Measurements from ENCODE around the gene GRK7. TPM values are rescaled to one million over a fixed set of nuclear protein-coding genes. Genes with fewer than 3 reads are reported as not detected.

Gene GRK7, protein sequence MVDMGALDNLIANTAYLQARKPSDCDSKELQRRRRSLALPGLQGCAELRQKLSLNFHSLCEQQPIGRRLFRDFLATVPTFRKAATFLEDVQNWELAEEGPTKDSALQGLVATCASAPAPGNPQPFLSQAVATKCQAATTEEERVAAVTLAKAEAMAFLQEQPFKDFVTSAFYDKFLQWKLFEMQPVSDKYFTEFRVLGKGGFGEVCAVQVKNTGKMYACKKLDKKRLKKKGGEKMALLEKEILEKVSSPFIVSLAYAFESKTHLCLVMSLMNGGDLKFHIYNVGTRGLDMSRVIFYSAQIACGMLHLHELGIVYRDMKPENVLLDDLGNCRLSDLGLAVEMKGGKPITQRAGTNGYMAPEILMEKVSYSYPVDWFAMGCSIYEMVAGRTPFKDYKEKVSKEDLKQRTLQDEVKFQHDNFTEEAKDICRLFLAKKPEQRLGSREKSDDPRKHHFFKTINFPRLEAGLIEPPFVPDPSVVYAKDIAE (N-terminal part only)
- 0.03 and 0.06 TPM in 2 replicates for polyA plus RNA-seq (2013)

DNA sequence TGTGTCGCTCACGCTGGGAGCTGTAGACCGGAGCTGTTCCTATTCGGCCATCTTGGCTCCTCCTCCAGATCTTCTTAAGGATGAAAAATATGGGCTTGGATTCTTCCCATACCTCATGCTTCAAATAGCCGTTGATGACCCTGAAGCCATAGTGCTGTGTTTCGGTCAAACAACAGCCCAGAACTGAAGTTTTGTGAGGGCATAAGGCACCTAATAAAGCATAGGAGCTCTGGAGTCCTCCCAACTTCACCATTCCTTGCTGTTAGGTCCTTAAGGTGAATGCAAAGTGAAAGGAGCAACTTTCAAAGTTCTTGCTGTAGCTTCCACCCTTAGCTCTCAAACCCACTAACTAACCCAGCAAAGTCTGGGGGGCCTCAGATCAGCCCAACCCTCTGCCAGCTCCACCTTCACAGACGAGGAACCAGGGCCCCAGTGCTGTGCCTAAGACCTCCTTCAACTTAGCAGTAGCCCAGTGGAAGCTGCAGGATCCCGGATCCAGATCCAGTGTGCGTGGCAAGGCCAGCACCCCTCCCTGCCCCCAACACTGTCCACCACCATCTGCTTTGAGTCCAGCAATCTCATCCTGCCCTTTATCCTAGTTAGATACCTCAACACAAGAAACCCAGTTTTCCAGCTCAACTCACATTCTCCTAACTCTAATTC is at the start of gene GRK7:
Gene GRK7 (plus strand): TSS at position 321 of the 663 bp plus-strand sequence. CDS start 14,877 bp downstream, outside the sequence.
- H3K27me3 ChIP-seq (ENCODE audit: insufficient read depth, low read length) = no peaks in the 10 kb centered on the region
- peaks cover 10 to 14% of the 10 kb centered on the region in 2 experiments for H3K4me1 ChIP-seq (ENCODE audit: control insufficient read depth in 1 of 2, insufficient read depth in 2 of 2, low read length in 2 of 2)
- H4K12ac ChIP-seq (ENCODE audit: low read depth, low read length) = no peak within 1 kb of the TSS
- no peak within 1 kb of the TSS for H2BK120ac ChIP-seq (ENCODE audit: insufficient read depth, low read length, poor library complexity)
- no peak within 1 kb of the TSS for H3K18ac ChIP-seq (ENCODE audit: low read length)
- H3K14ac ChIP-seq (ENCODE audit: low read length) = no peak within 1 kb of the TSS
- no peak within 1 kb of the TSS for H2BK5ac ChIP-seq (ENCODE audit: low read depth, low read length, poor library complexity)
- H3K27ac ChIP-seq (ENCODE audit: low read depth, low read length) = no peak within 1 kb of the TSS
- no peak within 1 kb of the TSS for H3K4me2 ChIP-seq (ENCODE audit: low read length)
- WGBS (ENCODE audit: extremely low coverage, insufficient coverage, insufficient read length) = no CpG with 5 or more reads among the region's 9 CpGs
- no peak within 1 kb of the TSS for H2BK12ac ChIP-seq (ENCODE audit: low read length)
- no peak within 1 kb of the TSS for H3K23ac ChIP-seq (ENCODE audit: low read length)
- H3K79me1 ChIP-seq (ENCODE audit: low read length) = no peaks in the 10 kb centered on the region
- no peak within 1 kb of the TSS for H4K8ac ChIP-seq (ENCODE audit: low read depth, low read length)
- H3K36me3 ChIP-seq (ENCODE audit: control insufficient read depth in 1 of 2, insufficient read depth in 2 of 2, low read length in 2 of 2) = no peaks in the 10 kb centered on the region
- no peak within 1 kb of the TSS for H3K4me3 ChIP-seq (ENCODE audit: low read depth, low read length)
- no peak within 1 kb of the TSS for H3K4ac ChIP-seq (ENCODE audit: low read depth, low read length)
- H2AK5ac ChIP-seq (ENCODE audit: low read length) = no peak within 1 kb of the TSS
- H3K79me2 ChIP-seq (ENCODE audit: control insufficient read depth, insufficient read depth, low read length, poor library complexity) = no peaks in the 10 kb centered on the region
- H4K91ac ChIP-seq (ENCODE audit: low read depth, low read length) = no peak within 1 kb of the TSS
- H3K9me3 ChIP-seq (ENCODE audit: insufficient read depth, low read depth, low read length) = no peaks in the 10 kb centered on the region
- DNase-seq = peak in 1 of 2 donors; percentile 48
- no peak within 1 kb of the TSS for H3K9ac ChIP-seq (ENCODE audit: low read length)
- H2AFZ ChIP-seq (ENCODE audit: insufficient read depth, low read length, poor library complexity) = no peak within 1 kb of the TSS

DNA sequence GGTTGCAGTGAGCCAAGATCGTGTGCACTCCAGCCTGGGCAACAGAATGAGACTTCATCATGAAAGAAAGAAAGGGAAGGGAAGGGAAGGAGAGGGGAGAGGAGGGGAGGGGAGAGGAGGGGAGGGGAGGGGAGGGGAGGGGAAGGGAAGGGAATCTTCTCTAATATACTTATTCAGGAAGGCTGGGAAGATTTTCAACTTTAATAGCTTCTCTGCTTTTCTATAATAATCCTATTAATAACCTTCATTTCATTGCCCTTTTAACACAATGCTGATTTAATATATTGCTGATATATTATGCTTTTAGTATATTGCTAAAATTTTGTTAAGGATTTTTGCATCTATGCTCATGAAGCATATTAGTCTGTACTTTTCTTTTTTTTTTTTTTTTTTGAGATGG is 48.5 kb upstream of the GRK7 start:
- H3K4me3 ChIP-seq (ENCODE audit: low read depth, low read length) = no peak overlapping the region
- no peak for DNase-seq
- H3K27ac ChIP-seq (ENCODE audit: low read depth, low read length) = no peak overlapping the region
- H4K8ac ChIP-seq (ENCODE audit: low read depth, low read length) = no peak overlapping the region
- peaks cover 0 to 3% of the 10 kb centered on the region in 2 experiments for H3K4me1 ChIP-seq (ENCODE audit: control insufficient read depth in 1 of 2, insufficient read depth in 2 of 2, low read length in 2 of 2)
- H2BK5ac ChIP-seq (ENCODE audit: low read depth, low read length, poor library complexity) = no peak overlapping the region
- no peak overlapping the region for H3K14ac ChIP-seq (ENCODE audit: low read length)
- no peaks in the 10 kb centered on the region for H3K79me1 ChIP-seq (ENCODE audit: low read length)
- no peak overlapping the region for H2BK120ac ChIP-seq (ENCODE audit: insufficient read depth, low read length, poor library complexity)
- H2BK12ac ChIP-seq (ENCODE audit: low read length) = no peak overlapping the region
- no peak overlapping the region for H4K91ac ChIP-seq (ENCODE audit: low read depth, low read length)
- no CpG with 5 or more reads among the region's 1 CpG for WGBS (ENCODE audit: extremely low coverage, insufficient coverage, insufficient read length)
- no peak overlapping the region for H2AFZ ChIP-seq (ENCODE audit: insufficient read depth, low read length, poor library complexity)
- no peaks in the 10 kb centered on the region for H3K36me3 ChIP-seq (ENCODE audit: control insufficient read depth in 1 of 2, insufficient read depth in 2 of 2, low read length in 2 of 2)
- H3K4me2 ChIP-seq (ENCODE audit: low read length) = no peak overlapping the region
- no peak overlapping the region for H3K18ac ChIP-seq (ENCODE audit: low read length)
- no peaks in the 10 kb centered on the region for H3K79me2 ChIP-seq (ENCODE audit: control insufficient read depth, insufficient read depth, low read length, poor library complexity)
- H3K27me3 ChIP-seq (ENCODE audit: insufficient read depth, low read length) = no peaks in the 10 kb centered on the region
- H4K12ac ChIP-seq (ENCODE audit: low read depth, low read length) = no peak overlapping the region
- H3K4ac ChIP-seq (ENCODE audit: low read depth, low read length) = no peak overlapping the region
- H2AK5ac ChIP-seq (ENCODE audit: low read length) = no peak overlapping the region
- no peak overlapping the region for H3K23ac ChIP-seq (ENCODE audit: low read length)
- no peak overlapping the region for H3K9ac ChIP-seq (ENCODE audit: low read length)
- H3K9me3 ChIP-seq (ENCODE audit: insufficient read depth, low read depth, low read length) = no peaks in the 10 kb centered on the region

DNA sequence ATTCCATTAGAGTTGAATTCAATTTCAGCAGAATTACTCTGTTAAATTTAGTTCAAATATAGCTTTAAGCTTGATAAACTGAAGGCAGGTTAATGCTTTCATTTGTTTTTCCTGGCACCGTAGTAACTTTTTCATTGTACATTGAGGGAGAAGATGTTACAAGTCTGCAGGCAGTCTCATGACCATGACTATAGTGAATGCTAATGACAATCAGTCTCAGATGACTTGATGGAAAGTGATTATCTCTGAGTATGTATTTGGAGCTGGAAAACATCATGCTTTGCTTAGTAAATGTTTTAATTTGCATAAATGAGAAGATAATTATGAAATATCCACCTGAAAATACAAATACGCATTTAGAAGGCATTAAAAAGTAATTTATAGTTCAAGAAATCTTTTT is 41.1 kb upstream of the GRK7 start:
- Histone ChIP-seq H4K91ac (ENCODE audit: low read depth, low read length) (no peak overlapping the region), H3K4me3 (ENCODE audit: low read depth, low read length) (no peak overlapping the region), H3K4me2 (ENCODE audit: low read length) (no peak overlapping the region), H2BK12ac (ENCODE audit: low read length) (no peak overlapping the region), H3K9me3 (ENCODE audit: insufficient read depth, low read depth, low read length) (no peaks in the 10 kb centered on the region), H2BK5ac (ENCODE audit: low read depth, low read length, poor library complexity) (no peak overlapping the region), H3K4ac (ENCODE audit: low read depth, low read length) (no peak overlapping the region), H3K18ac (ENCODE audit: low read length) (no peak overlapping the region), H2BK120ac (ENCODE audit: insufficient read depth, low read length, poor library complexity) (no peak overlapping the region), H3K23ac (ENCODE audit: low read length) (no peak overlapping the region), H4K8ac (ENCODE audit: low read depth, low read length) (no peak overlapping the region), H3K36me3 (ENCODE audit: control insufficient read depth in 1 of 2, insufficient read depth in 2 of 2, low read length in 2 of 2) (no peaks in the 10 kb centered on the region), H2AK5ac (ENCODE audit: low read length) (no peak overlapping the region), H3K79me1 (ENCODE audit: low read length) (no peaks in the 10 kb centered on the region), H3K9ac (ENCODE audit: low read length) (no peak overlapping the region), H3K79me2 (ENCODE audit: control insufficient read depth, insufficient read depth, low read length, poor library complexity) (no peaks in the 10 kb centered on the region), H3K27me3 (ENCODE audit: insufficient read depth, low read length) (no peaks in the 10 kb centered on the region), H3K14ac (ENCODE audit: low read length) (no peak overlapping the region), H4K12ac (ENCODE audit: low read depth, low read length) (no peak overlapping the region), H2AFZ (ENCODE audit: insufficient read depth, low read length, poor library complexity) (no peak overlapping the region), H3K27ac (ENCODE audit: low read depth, low read length) (no peak overlapping the region), H3K4me1 (ENCODE audit: control insufficient read depth in 1 of 2, insufficient read depth in 2 of 2, low read length in 2 of 2) (no peaks in the 10 kb centered on the region)
- DNase-seq = no peak
- WGBS (ENCODE audit: extremely low coverage, insufficient coverage, insufficient read length) = no CpG with 5 or more reads among the region's 2 CpGs

DNA sequence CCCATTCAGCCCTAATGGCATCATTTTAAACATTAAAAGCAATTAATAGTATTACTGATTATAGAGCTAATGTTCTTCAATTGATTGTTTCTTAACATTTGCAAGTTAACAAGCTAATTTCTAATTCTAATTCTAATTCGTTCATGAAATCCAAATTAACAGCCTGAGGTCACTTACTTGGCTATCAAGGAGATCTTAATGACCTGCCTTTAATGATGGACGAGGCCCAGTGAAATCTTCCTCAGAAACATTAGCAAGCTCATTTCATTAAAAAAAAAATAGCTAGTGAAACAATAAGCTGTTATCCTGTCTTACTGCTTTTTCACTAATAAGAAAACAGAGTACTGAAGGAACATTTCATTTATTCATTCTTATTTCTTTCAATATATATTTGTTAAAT is 40.6 kb upstream of the GRK7 start:
- Histone ChIP-seq H2AFZ (ENCODE audit: insufficient read depth, low read length, poor library complexity) (no peak overlapping the region), H3K14ac (ENCODE audit: low read length) (no peak overlapping the region), H3K79me1 (ENCODE audit: low read length) (no peaks in the 10 kb centered on the region), H4K12ac (ENCODE audit: low read depth, low read length) (no peak overlapping the region), H3K27me3 (ENCODE audit: insufficient read depth, low read length) (no peaks in the 10 kb centered on the region), H3K4me2 (ENCODE audit: low read length) (no peak overlapping the region), H3K23ac (ENCODE audit: low read length) (no peak overlapping the region), H3K4me3 (ENCODE audit: low read depth, low read length) (no peak overlapping the region), H2BK120ac (ENCODE audit: insufficient read depth, low read length, poor library complexity) (no peak overlapping the region), H3K9ac (ENCODE audit: low read length) (no peak overlapping the region), H4K91ac (ENCODE audit: low read depth, low read length) (no peak overlapping the region), H4K8ac (ENCODE audit: low read depth, low read length) (no peak overlapping the region), H3K27ac (ENCODE audit: low read depth, low read length) (no peak overlapping the region), H2BK12ac (ENCODE audit: low read length) (no peak overlapping the region), H3K18ac (ENCODE audit: low read length) (no peak overlapping the region), H3K79me2 (ENCODE audit: control insufficient read depth, insufficient read depth, low read length, poor library complexity) (no peaks in the 10 kb centered on the region), H3K9me3 (ENCODE audit: insufficient read depth, low read depth, low read length) (no peaks in the 10 kb centered on the region), H2BK5ac (ENCODE audit: low read depth, low read length, poor library complexity) (no peak overlapping the region), H3K4me1 (ENCODE audit: control insufficient read depth in 1 of 2, insufficient read depth in 2 of 2, low read length in 2 of 2) (no peaks in the 10 kb centered on the region), H2AK5ac (ENCODE audit: low read length) (no peak overlapping the region), H3K4ac (ENCODE audit: low read depth, low read length) (no peak overlapping the region), H3K36me3 (ENCODE audit: control insufficient read depth in 1 of 2, insufficient read depth in 2 of 2, low read length in 2 of 2) (no peaks in the 10 kb centered on the region)
- DNase-seq = no peak
- WGBS (ENCODE audit: extremely low coverage, insufficient coverage, insufficient read length) = no CpG with 5 or more reads among the region's 2 CpGs
